ENCODE data around the gene BAD. TPM values are rescaled to one million over a fixed set of nuclear protein-coding genes. Genes with fewer than 3 reads are reported as not detected.

The BAD gene
- total and polyA plus RNA-seq, 10 of the 15 experiments (the other 5 are each of a cell fraction or from before 2014, with no cell fraction given) = 1.5 to 67.2 (median 39.6) TPM

GRCh38 chr11:64252003-64252872 lies 32.2 kb downstream of the BAD start (continued):
- TF ChIP-seq HDAC6 (IDR thresholded peaks at IDR 0.05; ENCODE audit: unreplicated experiment) = no peak
- peak; percentile 39; the same call in 1 of the 2 replicates for TF ChIP-seq IKZF1 (conservative IDR thresholded peaks at IDR 0.05)
- TF ChIP-seq IKZF2 (IDR thresholded peaks at IDR 0.05) = peak; percentile 28 to 43; a peak in 3 of 4 replicates
- no peak for TF ChIP-seq CREB1 (IDR thresholded peaks at IDR 0.05; ENCODE audit: low read depth)
- no peak for TF ChIP-seq NFYB (IDR thresholded peaks at IDR 0.05; ENCODE audit: insufficient read depth, low read depth, low read length)

GRCh38 chr11:64251753-64252002 lies 32.8 kb downstream of the BAD start:
- no peaks in the 10 kb centered on the region for H4K20me1 ChIP-seq (ENCODE audit: control insufficient read depth, insufficient read depth)
- H3K4me3 ChIP-seq = peak overlapping the region; percentile 66
- SMC1A ChIA-PET (ENCODE audit: uncharacterized antibody, unreplicated experiment) = interaction anchor here (1.7 kb wide), 1 partner anchor 46 kb away, joined by 15 read pairs; the partner anchor contains the start of gene FERMT3
- TF ChIP-seq ATF2 (IDR thresholded peaks at IDR 0.05; ENCODE audit: low read length) = no peak
- TF ChIP-seq DPF2 (IDR thresholded peaks at IDR 0.05) = 0 out of 2 replicates have a peak, but pooled peaks have one; percentile 6
- no peak for TF ChIP-seq PBX3 (IDR thresholded peaks at IDR 0.05; ENCODE audit: insufficient replicate concordance, low read depth, low read length)
- peak; percentile 22; the same call in 1 of the 2 replicates for TF ChIP-seq SIN3A (IDR thresholded peaks at IDR 0.05; ENCODE audit: low read depth, low read length)
- no peak for TF ChIP-seq ZNF622 (IDR thresholded peaks at IDR 0.05)
- TF ChIP-seq GABPA (IDR thresholded peaks at IDR 0.05; ENCODE audit: low read depth) = no peak
- no peak for TF ChIP-seq PAX8 (IDR thresholded peaks at IDR 0.05)
- no peak for TF ChIP-seq CHD4 (IDR thresholded peaks at IDR 0.05)
- no peak for TF ChIP-seq POLR2AphosphoS5 (IDR thresholded peaks at IDR 0.05; ENCODE audit: low read length)
- TF ChIP-seq CBX3 (IDR thresholded peaks at IDR 0.05; ENCODE audit: borderline replicate concordance, low read depth) = no peak
- TF ChIP-seq MEF2B (IDR thresholded peaks at IDR 0.05; ENCODE audit: partially characterized antibody, poor library complexity, severe bottlenecking) = no peak
- no peaks in the 10 kb centered on the region for H3K9me3 ChIP-seq (replicated peaks; ENCODE audit: control insufficient read depth, insufficient read depth, low read length)
- CTCF ChIA-PET = interaction anchor here (0.7 to 4.8 kb wide), 9 partner anchors 9 to 89 kb away, joined by 3 to 64 read pairs (median 9); partner anchors contain the start of genes CATSPERZ, FERMT3, FKBP2 and STIP1
- TSS peak; percentile 50 for BruUV-seq (replicated peaks)
- no peaks in the 10 kb centered on the region for H3K27me3 ChIP-seq (replicated peaks in 1 of 2; ENCODE audit: control insufficient read depth in 2 of 2, insufficient read depth in 2 of 2, low read length in 1 of 2)
- intact Hi-C loops (cut with micrococcal nuclease; ENCODE audit: unreplicated experiment) = loop anchor here (2.0 kb wide), 2 partner anchors 17 to 49 kb away; partner anchors contain the start of gene CATSPERZ
- 1% methylated on average over 13 of the region's 18 CpGs for WGBS (ENCODE audit: insufficient coverage, insufficient replicate concordance, low lambda C conversion rate, missing lambda C conversion rate)
- H3K36me3 ChIP-seq (ENCODE audit: control insufficient read depth in 2 of 2, insufficient read depth in 2 of 2, low read length in 1 of 2) = no peaks in the 10 kb centered on the region; a peak in 2 of 4 replicates
- POLR2A ChIA-PET = interaction anchor here (0.6 to 2.0 kb wide), 7 partner anchors 10 to 53 kb away, joined by 3 to 12 read pairs (median 6); partner anchors contain the start of genes ESRRA, FERMT3 and FKBP2
- FAIRE-seq = no peak
- peak overlapping the region; percentile 82 for H3K9ac ChIP-seq (ENCODE audit: control insufficient read depth, insufficient read depth, low read length)
- peak overlapping the region; percentile 100 for H3K4me2 ChIP-seq (ENCODE audit: control insufficient read depth, insufficient read depth)
- peaks cover 10% of the 10 kb centered on the region for H3K4me1 ChIP-seq (ENCODE audit: control insufficient read depth, insufficient read depth, low read length)
- DNase-seq (ENCODE audit: low read depth, low spot score) = no peak
- RAD21 ChIA-PET (ENCODE audit: unreplicated experiment) = interaction anchor here (0.6 to 3.1 kb wide), 9 partner anchors 8 to 66 kb away, joined by 3 to 30 read pairs (median 4); partner anchors contain the start of genes CATSPERZ, ESRRA, FERMT3 and FKBP2
- no peak overlapping the region for H3K27ac ChIP-seq (ENCODE audit: control insufficient read depth, insufficient read depth)
- in situ Hi-C loops (cut with MboI) = no loop called here
- no peak for ATAC-seq
- H3K79me2 ChIP-seq (ENCODE audit: control insufficient read depth, insufficient read depth, low read length) = no peaks in the 10 kb centered on the region; the same call in 1 of the 2 replicates
- H2AFZ ChIP-seq (ENCODE audit: control insufficient read depth, low read depth, low read length) = peak overlapping the region; percentile 65
